Uterus (tissue), 4 donors: ENCODE data around the gene SLC25A31. TPM values are rescaled to one million over a fixed set of nuclear protein-coding genes. Genes with fewer than 3 reads are reported as not detected.

Experiments used
- DNase-seq, 2 donors: peaks; one replicate each; pipeline ENCODE4 v3.0.0-alpha.2; 2019 to 2020
- H3K27ac ChIP-seq, 2 donors: fragments of 200-600 bp; sonication (generic); 1 replicate in 1 of 2; 2 replicates in 1 of 2; pipeline ENCODE4 v1.5.1; 2016 to 2018
- H3K27me3 ChIP-seq, 2 donors: fragments of 200-600 bp; sonication (generic); one replicate each; pipeline ENCODE4 v1.5.1; 2018 to 2019; ENCODE audit warnings: control low read depth in 1 of 2
- H3K36me3 ChIP-seq, 2 donors: fragments of 200-600 bp; sonication (generic); one replicate each; pipeline ENCODE4 v1.5.1; 2019; ENCODE audit warnings: control low read depth in 1 of 2
- H3K4me1 ChIP-seq, 2 donors: fragments of 200-600 bp; sonication (generic); one replicate each; pipeline ENCODE4 v1.5.1; 2018 to 2019; ENCODE audit warnings: control low read depth in 1 of 2
- H3K4me3 ChIP-seq, 2 donors: fragments of 200-600 bp; sonication (generic); 1 replicate in 1 of 2; 2 replicates in 1 of 2; pipeline ENCODE4 v1.5.1; 2018 to 2019; ENCODE audit warnings: mild to moderate bottlenecking in 1 of 2
- H3K9me3 ChIP-seq, 2 donors: fragments of 200-600 bp; sonication (generic); one replicate each; pipeline ENCODE4 v1.5.1; 2019; ENCODE audit warnings: control low read depth in 1 of 2
- POLR2A ChIP-seq, 2 donors: fragments of 450-650 bp; IDR thresholded peaks; one replicate each; pipeline ENCODE4 v1.6.1; 2016; ENCODE audit warnings: antibody characterized with exemption in 2 of 2, mild to moderate bottlenecking in 1 of 2, moderate library complexity in 1 of 2
- intact Hi-C: fragments of 100-400 bp; cut with DNase I; formaldehyde crosslinking; loops from one replicate; pipeline ENCODE4 v1.15.1; 2023; ENCODE audit warnings: low total_unique reads
- total RNA-seq, 4 donors: library from RNA; depleted of rRNA in 3 of 4; stranded (reverse); fragments of >200 nt in 3 of 4; gene quantifications; one replicate each; pipeline versions ENCODE4 v1.1.0 to v1.2.4, GENCODE V29; 2014 to 2023
- TF ChIP-seq, protein P1 (sequence below), 4 experiments: fragments of 200-600 bp in 2 of 4; fragments of 450-650 bp in 2 of 4; sonication (generic) in 2 of 4; IDR thresholded peaks; one replicate each; pipeline ENCODE4 v1.5.1; 2016 to 2019; ENCODE audit warnings: antibody characterized with exemption in 4 of 4, mild to moderate bottlenecking in 2 of 4, moderate library complexity in 1 of 4
- donor health status: DM: yes; HTN: yes; CAD: no.

Gene SLC25A31
- total RNA-seq: under 1 TPM in 1 of 4 donors, not detected in 3; 0.21 TPM

DNA sequence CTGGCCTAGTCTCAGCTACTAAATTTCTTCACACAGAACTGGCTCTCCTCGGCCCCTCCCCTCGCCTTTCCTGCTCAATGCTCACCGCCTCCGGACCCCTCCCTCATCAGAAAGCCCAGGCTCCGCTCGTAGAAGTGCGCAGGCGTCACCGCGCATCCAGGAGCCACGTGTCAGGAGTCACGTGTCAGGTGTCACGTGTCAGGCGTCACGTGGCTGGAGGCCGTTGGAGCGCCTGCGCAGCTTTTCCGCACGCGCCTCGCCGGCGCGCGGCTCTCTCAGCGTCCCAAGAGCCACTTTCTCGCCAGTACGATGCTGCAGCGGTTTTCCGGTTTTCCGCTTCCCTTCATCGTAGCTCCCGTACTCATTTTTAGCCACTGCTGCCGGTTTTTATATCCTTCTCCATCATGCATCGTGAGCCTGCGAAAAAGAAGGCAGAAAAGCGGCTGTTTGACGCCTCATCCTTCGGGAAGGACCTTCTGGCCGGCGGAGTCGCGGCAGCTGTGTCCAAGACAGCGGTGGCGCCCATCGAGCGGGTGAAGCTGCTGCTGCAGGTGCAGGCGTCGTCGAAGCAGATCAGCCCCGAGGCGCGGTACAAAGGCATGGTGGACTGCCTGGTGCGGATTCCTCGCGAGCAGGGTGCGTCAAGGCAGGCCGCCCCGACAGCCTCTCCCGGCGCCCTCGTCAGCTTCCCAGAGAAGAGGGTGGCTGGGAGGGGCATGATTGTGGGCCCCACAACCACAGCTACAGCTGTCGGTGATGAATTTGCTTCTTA, at the start of gene SLC25A31:
Gene SLC25A31, plus strand, starts transcription at position 259 of the 772 bp plus-strand sequence. Its CDS starts 146 bp downstream, at position 405.
- intact Hi-C loops: loop anchor here (10.0 kb wide), 1 partner anchor 106 kb away; no protein-coding TSS in a partner anchor
- TF ChIP-seq, protein P1, sequence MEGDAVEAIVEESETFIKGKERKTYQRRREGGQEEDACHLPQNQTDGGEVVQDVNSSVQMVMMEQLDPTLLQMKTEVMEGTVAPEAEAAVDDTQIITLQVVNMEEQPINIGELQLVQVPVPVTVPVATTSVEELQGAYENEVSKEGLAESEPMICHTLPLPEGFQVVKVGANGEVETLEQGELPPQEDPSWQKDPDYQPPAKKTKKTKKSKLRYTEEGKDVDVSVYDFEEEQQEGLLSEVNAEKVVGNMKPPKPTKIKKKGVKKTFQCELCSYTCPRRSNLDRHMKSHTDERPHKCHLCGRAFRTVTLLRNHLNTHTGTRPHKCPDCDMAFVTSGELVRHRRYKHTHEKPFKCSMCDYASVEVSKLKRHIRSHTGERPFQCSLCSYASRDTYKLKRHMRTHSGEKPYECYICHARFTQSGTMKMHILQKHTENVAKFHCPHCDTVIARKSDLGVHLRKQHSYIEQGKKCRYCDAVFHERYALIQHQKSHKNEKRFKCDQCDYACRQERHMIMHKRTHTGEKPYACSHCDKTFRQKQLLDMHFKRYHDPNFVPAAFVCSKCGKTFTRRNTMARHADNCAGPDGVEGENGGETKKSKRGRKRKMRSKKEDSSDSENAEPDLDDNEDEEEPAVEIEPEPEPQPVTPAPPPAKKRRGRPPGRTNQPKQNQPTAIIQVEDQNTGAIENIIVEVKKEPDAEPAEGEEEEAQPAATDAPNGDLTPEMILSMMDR (IDR thresholded peaks at IDR 0.05): no peak
- TF ChIP-seq POLR2A (IDR thresholded peaks at IDR 0.05): no peak
- DNase-seq: no peak
- Histone ChIP-seq H3K4me3 (no peak within 1 kb of the TSS), H3K9me3 (no peaks in the 10 kb centered on the region), H3K27me3 (no peaks in the 10 kb centered on the region), H3K36me3 (no peaks in the 10 kb centered on the region), H3K4me1 (no peaks in the 10 kb centered on the region), H3K27ac (no peak within 1 kb of the TSS)

DNA sequence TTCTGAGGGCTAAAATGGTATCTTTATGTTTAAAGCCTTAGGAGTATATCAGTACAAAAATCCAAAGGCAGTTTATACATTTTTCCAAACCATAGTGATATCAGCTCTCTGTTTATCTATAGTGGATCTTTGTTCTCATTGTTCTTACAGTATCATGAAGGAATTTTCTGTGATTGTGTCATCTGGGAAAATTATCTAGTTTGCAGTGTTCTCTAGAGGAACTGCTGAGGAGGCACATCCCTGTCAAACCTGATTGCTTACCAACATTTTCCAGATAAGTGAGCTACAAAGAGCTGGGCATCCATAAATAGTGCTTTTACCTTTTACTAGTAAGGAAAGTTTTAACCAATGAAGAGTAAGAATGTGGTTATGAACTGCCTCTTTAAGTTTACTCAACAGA, 44.9 kb upstream of the SLC25A31 start:
- Histone ChIP-seq H3K27me3 (no peaks in the 10 kb centered on the region), H3K27ac (no peak overlapping the region), H3K9me3 (no peaks in the 10 kb centered on the region), H3K4me1 (no peaks in the 10 kb centered on the region), H3K36me3 (no peaks in the 10 kb centered on the region), H3K4me3 (no peak overlapping the region)
- TF ChIP-seq, protein P1 (IDR thresholded peaks at IDR 0.05): no peak
- TF ChIP-seq POLR2A (IDR thresholded peaks at IDR 0.05): no peak
- no peak for DNase-seq
- intact Hi-C loops: no loop called here

DNA sequence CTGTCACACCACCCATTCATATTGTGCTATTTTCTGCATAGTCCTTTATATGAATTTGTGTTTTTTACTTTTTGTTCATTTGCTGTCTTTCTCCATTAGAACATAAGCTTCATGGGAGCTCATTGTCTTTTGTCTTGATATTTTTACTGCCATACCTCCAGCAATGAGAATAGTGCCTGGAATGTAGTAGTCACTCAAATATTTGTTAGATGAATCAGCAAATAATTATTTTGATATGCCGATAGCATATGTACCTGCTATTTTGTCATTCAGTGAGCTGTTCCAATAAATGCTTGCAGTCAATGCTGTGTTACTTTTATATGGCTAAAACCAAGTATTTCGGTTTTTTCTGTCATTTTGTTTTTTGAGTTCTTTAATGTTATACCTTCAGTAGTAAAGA, 43.5 kb upstream of the SLC25A31 start:
- Histone ChIP-seq H3K4me3 (no peak overlapping the region), H3K36me3 (no peaks in the 10 kb centered on the region), H3K27ac (no peak overlapping the region), H3K27me3 (no peaks in the 10 kb centered on the region), H3K4me1 (no peaks in the 10 kb centered on the region), H3K9me3 (no peaks in the 10 kb centered on the region)
- TF ChIP-seq, protein P1 (IDR thresholded peaks at IDR 0.05): no peak
- no peak for TF ChIP-seq POLR2A (IDR thresholded peaks at IDR 0.05)
- DNase-seq: no peak
- intact Hi-C loops: no loop called here

DNA sequence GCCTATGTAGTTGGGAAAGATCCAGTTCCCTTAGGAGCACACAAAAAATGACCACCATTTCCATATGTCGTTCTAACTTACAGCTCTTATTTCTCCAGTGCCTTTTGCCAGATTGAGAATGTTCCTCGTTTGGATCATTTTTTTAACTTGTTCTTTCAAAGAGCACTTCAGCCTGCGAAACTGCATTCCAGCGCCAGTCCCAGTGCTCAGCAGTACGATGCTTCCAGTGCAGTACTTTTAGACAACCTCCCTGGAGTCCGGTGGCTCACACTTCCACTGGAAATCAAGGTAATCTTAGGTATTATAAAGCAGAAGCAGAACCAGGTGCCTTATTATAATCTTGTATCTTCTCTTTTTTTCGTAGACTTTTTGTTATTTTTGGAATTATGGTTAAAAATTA, 42.6 kb upstream of the SLC25A31 start:
- no peak for DNase-seq
- Histone ChIP-seq H3K4me1 (no peaks in the 10 kb centered on the region), H3K9me3 (no peaks in the 10 kb centered on the region), H3K27me3 (no peaks in the 10 kb centered on the region), H3K36me3 (no peaks in the 10 kb centered on the region), H3K4me3 (no peak overlapping the region), H3K27ac (no peak overlapping the region)
- TF ChIP-seq POLR2A (IDR thresholded peaks at IDR 0.05): no peak
- TF ChIP-seq, protein P1 (IDR thresholded peaks at IDR 0.05): no peak
- intact Hi-C loops: no loop called here

DNA sequence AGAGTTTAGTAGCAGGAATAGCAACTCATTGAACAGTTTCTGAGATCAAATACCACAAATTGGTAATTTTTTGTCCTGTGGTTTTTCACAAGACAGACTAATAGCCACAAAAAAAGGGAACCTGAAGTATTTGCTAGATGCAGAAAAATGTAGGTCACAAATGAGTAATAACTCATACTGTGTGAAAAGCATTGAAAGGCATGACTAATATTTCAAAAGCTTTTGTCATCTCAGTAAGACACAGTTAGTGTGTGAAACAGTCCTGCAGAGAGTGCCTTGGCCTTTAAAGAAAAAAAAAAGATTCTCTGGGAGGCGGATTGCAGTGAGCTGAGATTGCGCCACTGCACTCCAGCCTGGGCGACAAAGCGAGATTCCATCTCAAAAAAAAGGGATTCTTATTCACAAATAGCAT, 31.4 kb upstream of the SLC25A31 start:
- no peaks in the 10 kb centered on the region for H3K36me3 ChIP-seq
- DNase-seq: no peak
- no peak overlapping the region for H3K27ac ChIP-seq
- TF ChIP-seq, protein P1 (IDR thresholded peaks at IDR 0.05): no peak
- TF ChIP-seq POLR2A (IDR thresholded peaks at IDR 0.05): no peak
- H3K27me3 ChIP-seq: no peaks in the 10 kb centered on the region
- H3K4me1 ChIP-seq: no peaks in the 10 kb centered on the region
- no peak overlapping the region for H3K4me3 ChIP-seq
- intact Hi-C loops: no loop called here
- H3K9me3 ChIP-seq: peaks cover 0 to 3% of the 10 kb centered on the region in 2 donors
